ENCODE results near the gene LAMP1. TPM values are rescaled to one million over a fixed set of nuclear protein-coding genes. Genes with fewer than 3 reads are reported as not detected.
"Not testable (repeated sequence)": the region's sequence is repeated elsewhere in the genome, so short reads cannot be mapped to it uniquely, and the experiment has no call there.

LAMP1 gene
- total RNA-seq, 2 donors from 2014 or later, result 122 to 128 TPM

DNA sequence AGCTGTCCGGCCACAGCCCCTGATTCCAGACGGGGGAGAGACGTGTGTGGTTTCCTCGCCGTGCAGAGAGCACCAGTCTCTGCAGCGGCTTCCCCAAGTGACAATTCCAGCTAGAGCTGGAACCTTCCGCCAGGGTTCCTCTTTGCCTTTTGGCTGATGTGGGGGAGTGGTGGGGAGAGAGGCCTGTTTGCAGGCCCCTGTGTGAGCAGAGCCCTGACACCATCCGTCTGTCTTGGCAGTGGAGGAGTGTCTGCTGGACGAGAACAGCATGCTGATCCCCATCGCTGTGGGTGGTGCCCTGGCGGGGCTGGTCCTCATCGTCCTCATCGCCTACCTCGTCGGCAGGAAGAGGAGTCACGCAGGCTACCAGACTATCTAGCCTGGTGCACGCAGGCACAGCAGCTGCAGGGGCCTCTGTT, 25.0 kb downstream of the LAMP1 start:
- DNase-seq, result no peak
- no peak for ATAC-seq
- intact Hi-C loops (cut with DNase I), result no loop called here

DNA sequence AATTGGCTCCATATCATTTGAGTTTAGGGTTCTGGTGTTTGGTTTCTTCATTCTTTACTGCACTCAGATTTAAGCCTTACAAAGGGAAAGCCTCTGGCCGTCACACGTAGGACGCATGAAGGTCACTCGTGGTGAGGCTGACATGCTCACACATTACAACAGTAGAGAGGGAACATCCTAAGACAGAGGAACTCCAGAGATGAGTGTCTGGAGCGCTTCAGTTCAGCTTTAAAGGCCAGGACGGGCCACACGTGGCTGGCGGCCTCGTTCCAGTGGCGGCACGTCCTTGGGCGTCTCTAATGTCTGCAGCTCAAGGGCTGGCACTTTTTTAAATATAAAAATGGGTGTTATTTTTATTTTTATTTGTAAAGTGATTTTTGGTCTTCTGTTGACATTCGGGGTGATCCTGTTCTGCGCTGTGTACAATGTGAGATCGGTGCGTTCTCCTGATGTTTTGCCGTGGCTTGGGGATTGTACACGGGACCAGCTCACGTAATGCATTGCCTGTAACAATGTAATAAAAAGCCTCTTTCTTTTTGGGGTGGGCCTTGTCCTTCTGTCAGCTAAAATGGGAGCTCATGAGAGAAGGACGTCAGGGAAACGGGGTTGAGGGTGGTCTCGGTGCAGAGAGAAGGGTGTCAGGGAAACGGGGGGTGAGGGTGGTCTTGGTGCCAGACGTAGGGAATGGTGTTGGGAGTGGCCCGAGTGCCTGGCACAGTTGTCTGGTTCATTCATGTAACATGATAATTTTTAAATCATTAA, 26.0 kb downstream of the LAMP1 start:
- DNase-seq (no peak), ATAC-seq (no peak)
- intact Hi-C loops (cut with DNase I), result no loop called here

DNA sequence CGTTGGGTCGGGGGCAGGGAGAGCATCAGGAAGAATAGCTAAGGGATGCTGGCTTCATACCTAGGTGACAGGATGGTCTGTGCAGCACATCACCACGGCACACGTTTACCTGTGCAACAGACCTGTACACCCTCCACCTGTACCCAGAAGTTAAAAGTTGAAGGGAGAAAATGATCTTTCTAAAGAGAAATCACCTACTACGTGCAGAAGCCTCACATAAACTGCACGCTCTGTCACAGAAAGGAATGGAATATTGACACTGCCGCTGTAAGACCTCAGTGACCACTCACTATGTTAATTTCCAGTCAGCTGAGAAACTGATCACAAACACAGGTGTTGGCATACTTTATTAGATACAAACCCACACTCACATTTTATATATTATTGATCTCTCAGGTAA, 26.8 kb downstream of the LAMP1 start:
- no peak for DNase-seq
- ATAC-seq, result no peak
- intact Hi-C loops (cut with DNase I), result no loop called here

DNA sequence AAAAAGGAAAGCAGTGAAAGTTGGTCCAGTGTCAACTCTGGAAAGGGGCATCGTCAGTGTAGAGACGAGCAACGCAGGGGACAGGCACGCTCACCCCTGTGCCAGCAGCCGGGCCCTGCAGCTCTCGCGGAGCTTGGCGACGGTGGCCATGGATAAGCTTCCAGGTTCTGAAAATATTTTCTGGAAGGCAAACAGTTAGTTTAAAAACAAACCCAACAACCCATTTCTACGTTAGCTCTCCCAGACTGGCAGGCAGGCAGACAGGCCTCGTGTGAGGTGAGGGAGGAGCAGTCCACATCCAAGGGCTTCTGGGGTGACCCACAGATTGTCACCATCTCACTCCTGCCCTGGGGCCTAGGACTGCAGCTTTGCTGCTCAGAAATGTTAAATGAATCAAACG, 27.4 kb downstream of the LAMP1 start:
- DNase-seq (no peak), ATAC-seq (no peak)
- intact Hi-C loops (cut with DNase I), result no loop called here

DNA sequence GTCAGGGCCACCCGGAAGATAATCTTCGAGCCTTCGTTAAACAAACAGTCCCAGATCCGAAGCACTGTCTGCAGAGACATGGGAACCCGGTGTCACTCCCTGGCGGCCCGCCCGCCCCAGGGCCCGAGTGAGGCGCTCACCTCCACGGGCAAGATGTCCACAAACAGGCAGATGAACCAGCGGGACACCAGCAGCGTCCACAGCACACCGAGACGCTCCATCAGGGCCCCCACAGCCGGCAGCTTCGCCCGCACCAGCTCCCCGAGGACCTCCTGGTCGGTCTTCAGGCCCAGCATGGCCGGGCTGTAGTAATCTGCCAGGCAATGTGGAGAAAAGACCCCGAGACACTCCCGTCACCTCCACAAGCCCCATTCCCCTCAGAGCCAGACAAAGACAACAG, 28.7 kb downstream of the LAMP1 start:
- DNase-seq, result no peak

DNA sequence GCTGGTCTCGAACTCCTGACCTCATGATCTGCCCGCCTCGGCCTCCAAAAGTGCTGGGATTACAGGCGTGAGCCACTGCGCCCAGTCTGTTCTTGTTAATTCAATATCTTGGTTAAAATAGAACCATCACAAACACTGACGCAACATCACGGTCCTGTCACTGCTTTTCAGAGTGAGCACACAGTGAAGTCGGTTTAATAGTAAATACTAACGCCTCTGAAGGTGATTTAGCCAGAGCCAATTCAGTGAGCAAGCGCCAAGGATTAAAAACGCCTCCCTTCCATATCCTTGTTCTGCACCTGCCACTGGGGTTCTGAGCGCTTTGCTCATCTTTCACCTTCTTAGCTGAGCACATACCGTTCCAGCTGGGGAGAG, 30.3 kb downstream of the LAMP1 start:
- DNase-seq (no peak), ATAC-seq (peak; percentile 39 to 71)
- intact Hi-C loops (cut with DNase I), result no loop called here

More for the DNA sequence above, 28.7 kb downstream of the LAMP1 start:
- ATAC-seq, result no peak
- intact Hi-C loops (cut with DNase I), result no loop called here

DNA sequence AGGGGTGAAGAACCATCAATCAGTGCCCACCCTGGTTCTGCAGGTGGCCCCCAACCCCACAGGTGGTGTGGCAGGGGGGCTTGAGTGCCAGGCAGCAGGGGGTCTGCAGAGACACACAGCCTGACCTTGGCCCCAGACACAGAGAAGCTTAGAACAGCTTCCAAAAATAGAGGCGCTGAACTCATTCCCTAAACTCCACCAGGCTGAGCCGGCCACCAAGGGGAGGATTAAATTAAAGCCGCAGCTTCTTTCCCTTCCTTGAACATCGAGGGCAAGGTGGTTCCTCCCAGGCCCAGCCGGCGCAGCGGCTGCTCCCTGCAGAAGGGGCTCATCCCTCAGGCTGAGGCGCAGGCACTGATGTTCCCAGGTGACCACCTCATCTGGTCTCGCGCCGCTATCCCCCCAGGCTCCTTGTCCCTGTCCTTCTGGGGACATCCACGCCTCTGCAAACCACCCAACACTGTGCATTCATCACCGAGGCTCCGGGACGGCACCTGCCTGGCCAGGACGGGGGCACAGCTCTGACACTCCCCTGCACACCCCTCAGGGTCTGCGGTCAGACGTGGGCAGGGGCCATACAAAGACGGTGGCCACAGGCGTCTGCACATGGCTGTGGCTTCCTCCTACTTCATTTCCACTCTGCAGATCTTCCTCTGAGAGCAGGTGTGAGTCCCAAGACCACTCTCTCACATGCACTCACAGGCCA, 30.9 kb downstream of the LAMP1 start:
- peak; percentile 62 to 71 for ATAC-seq
- no peak for DNase-seq

DNA sequence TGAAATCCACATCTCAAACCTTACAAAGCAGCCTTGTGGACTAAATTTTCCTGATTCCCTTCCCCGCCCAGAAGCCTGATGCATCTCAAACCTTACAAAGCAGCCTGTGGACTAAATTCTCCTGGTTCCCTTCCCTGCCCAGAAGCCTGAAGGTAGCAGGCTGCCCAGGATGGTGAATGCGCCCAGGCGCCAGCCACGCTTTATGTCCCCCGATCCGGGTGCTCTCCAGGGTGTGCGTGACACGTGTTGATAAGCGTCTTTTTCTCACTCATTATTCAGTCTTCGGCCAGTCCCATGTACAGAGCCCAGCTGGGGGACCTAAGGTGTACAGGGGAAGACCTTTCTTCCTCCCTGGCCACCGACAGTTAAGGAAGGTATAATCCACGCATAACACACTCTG, 31.8 kb downstream of the LAMP1 start:
- no peak for DNase-seq
- intact Hi-C loops (cut with DNase I), result no loop called here
- ATAC-seq, result no peak

More for the DNA sequence above, 30.9 kb downstream of the LAMP1 start:
- intact Hi-C loops (cut with DNase I), result no loop called here

DNA sequence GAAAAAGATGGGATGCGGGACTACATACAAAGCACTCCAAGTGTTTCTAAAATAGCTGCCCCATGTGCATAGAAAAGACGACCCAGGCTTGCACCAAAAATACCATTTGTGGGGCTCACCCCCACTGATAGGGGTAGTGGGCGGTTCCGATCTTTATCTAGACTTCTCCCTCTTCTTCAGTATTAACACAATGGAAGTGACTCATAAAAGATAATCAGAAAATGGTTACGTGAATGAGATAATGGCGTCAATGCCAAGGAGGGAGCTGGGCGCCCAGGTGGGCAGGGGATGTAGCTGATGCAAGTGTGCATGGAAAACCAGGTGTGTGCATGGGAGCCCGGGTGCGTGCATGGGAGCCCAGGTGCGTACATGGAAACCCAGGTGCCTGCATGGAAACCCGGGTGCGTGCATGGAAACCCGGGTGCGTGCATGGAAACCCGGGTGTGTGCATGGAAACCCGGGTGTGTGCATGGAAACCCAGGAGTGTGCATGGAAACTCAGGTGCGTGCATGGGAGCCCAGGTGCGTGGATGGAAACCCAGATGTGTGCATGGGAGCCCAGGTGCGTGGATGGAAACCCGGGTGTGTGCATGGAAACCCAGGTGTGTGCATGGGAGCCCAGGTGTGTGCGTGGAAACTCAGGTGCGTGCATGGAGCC, 32.7 kb downstream of the LAMP1 start:
- ATAC-seq (no peak), DNase-seq (no peak)
- intact Hi-C loops (cut with DNase I), result no loop called here

DNA sequence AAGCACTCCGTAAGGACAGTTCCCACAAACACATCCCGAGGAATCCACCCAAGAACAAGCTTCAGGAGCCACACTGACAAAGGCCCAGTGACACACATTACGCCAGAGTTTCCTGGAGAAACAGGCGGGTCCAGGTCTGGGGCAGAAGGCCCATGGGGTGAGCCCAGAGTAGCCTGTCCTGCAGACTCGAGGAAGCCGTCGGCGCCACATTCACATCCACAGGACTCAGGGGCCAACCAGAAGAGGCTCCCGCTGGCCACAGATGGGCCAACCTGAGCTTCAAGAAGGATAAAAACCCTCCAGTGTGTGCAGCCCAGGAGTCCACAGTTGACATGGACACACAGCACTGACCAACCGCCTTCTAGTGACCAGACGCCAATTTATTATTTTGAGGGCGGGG, 35.6 kb downstream of the LAMP1 start:
- intact Hi-C loops (cut with DNase I), result no loop called here
- ATAC-seq (no peak), DNase-seq (no peak)

DNA sequence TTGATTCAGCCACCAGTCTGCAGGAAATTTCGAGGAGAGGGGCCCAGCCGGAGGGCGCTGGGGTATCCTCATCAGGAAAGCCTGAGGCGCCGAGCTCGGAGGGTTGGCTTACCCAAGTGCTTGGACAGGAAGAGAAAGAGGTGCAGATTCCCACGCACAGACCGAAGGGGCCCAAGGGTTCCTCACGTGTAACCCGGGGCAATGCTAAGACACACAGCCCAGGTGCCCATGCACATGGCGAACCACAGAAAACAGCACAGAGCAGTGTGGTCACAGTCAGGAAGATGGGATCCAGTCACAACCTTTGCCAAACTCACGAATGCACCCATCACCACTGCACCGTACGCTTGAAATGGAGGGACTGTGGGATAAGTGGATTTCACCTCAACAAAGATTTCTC, 36.0 kb downstream of the LAMP1 start:
- intact Hi-C loops (cut with DNase I), result no loop called here

DNA sequence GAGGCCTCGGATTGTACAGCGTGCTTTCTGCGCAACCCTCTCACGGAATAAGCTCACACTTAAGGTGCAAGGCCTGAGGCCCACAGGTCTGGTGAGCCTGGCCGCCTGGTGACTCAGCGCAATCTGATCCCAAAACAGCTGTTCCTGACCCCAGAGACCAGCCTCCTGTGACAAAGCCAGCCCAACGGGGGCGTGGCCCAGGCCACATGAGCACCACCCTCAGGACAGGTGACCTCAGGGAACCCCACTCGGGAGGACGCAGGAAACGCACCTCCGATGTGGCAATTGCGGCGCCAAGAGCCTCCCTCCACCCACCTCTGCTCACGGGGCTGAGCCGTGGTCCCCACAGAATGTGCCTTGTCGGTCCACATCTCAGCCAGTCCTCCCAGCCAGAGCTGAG, 40.5 kb downstream of the LAMP1 start:
- ATAC-seq (no peak), DNase-seq (no peak)
- intact Hi-C loops (cut with DNase I), result no loop called here

More for the DNA sequence above, 36.0 kb downstream of the LAMP1 start:
- ATAC-seq (no peak), DNase-seq (no peak)

DNA sequence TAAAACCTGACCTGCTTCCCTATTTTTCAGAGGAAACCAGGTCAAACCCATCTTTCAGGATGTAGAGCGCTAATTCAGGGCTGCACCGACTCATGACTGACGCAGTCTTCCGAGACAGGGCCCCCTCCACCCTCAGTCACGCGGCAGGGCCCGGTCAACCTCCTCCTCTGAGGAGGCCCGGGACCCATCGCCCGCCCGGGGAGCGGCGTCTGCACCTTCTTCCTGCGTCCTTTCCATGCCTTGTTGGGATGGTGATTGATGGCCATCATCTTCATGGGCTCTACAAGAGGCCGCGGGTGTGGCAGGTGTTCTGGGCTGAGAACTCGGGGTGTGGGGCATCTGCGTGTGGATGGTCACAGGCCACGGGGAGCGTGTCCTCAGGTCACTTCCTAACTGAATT, 40.9 kb downstream of the LAMP1 start:
- intact Hi-C loops (cut with DNase I), result no loop called here
- ATAC-seq (no peak), DNase-seq (no peak)

DNA sequence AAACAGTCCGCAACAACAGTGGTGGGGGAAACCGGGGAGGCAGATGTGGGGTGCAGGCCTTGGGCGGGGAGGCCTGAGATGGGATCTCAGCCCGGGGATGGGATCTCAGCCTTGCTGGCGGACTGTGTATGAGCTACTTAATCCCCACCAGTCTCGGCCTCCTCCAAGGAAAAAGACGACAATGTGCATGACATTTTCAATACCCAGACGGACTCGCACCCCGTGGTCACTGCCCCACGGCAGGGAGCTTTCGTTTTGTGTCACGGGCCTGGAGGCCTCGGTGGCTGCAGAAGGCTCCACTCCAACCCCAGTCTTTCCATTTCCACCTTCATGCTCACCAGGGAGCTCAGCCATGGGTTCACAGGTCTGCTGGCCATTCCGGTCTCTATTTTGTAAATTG, 41.4 kb downstream of the LAMP1 start:
- DNase-seq, result no peak
- no peak for ATAC-seq
- intact Hi-C loops (cut with DNase I), result no loop called here

DNA sequence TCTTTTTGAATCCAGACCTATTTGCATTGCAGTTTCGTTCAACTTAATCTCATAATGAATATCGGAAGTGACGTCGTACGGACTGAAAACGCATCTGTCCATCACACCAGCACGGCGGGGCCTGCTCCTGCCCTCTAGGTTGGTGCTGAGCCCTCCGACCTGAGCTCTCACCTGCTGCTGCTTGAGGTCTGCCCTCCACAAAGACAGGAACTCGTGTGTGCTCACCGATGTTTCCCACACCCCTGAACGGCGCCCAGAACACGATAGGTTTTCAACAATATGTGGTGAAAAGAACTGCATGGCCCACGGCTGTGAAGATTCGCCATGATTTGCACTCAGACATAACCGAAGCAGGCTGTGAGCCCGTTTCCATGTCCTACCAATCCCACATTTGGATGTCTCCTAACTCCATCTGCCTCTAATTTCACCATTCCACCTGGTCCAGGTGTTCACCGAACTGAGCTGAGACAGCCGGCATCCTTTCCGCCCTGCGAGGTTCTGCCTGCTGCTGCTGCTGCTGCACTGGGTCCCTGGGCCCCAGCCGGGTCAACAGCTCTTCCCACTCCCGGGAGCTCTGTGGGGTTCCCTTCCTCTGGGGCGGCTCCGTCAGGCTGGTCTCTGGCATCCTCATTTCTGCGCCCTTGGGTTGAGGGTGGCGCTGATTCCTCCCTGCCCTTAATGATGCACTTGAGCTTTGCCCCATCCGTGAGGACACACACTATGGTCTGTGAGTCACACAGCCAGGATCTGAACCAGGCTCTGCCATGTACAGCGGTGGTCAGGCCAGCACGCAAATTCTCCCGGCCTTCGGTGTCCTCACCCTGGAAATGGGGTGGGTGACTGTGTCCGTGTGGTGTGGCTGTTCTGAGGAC, 46.0 kb downstream of the LAMP1 start:
- ATAC-seq (no peak), DNase-seq (no peak)
- intact Hi-C loops (cut with DNase I), result no loop called here

DNA sequence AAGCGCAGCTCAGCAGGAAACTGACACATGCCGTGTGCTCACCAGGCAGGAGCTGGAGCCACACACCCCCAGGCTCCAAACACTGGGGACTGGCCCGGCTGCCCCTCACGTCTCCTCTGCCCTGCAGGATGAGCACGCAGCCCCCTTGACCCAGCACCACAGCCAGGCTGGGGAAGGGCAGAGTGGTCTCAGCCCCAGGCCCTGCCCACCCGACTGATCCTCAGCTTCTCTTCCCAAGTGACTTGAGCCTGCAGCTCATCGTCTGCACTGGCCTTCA, 46.6 kb downstream of the LAMP1 start:
- ATAC-seq, result no peak
- intact Hi-C loops (cut with DNase I), result no loop called here
- DNase-seq, result no peak

DNA sequence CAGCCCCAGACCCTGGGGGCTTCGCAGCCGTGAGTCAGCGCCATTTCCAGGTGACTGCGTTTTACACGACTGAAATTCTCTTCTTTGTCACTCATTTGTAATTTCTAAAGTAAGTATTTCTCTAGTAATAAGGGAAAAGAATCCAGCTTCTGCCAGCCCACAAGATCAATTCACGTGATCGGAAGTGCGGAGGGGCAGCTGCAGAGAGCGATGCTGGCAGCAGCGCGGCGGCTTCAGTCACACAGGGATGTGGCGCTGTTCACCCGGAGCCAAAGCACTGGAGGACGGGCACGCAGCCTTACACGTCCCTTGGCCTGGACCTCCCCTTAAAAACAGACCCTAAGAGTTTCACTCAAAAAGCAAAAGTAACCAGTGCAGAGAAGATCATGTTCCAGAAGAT, 48.4 kb downstream of the LAMP1 start:
- ATAC-seq (no peak), DNase-seq (no peak)
- intact Hi-C loops (cut with DNase I), result no loop called here

DNA sequence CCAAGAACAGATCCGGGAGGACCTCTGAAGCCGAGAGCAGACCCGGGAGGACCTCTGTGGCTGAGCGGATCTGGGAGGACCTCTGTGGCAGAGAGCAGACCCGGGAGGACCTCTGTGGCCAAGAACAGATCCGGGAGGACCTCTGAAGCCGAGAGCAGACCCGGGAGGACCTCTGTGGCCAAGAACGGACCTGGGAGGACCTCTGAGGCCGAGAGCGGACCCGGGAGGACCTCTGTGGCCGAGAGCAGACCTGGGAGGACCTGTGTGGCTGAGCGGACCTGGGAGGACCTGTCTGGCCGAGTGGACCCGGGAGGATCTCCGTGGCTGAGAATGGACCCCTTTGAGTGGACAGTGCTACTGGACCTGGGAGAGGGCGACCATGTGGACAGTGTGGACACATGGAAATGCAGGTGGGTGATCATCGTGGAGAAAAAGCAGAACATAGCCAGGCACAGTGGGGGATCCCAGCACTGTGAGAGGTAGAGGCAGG, 50.7 kb downstream of the LAMP1 start:
- ATAC-seq; intact Hi-C loops (cut with DNase I); DNase-seq: not testable (repeated sequence)

DNA sequence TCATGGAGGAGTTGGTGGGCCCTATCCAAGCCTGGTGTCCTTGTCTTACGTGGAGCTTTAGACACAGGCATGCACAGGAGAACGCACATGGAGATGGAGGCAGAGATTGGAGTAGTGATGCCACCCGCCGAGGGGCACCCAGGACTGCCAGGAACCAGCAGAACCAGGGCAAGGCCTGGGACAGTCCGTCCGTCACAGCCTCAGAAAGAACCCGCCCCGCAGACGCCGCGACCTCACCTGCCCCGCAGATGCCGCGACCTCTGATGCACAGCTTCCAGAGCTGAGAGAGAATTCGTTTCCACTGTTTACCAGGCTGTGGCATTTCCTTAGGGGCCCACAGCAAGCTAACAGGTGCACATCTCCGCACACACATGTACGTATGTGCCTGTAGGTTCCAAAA, 51.6 kb downstream of the LAMP1 start:
- no peak for DNase-seq
- ATAC-seq, result no peak
- intact Hi-C loops (cut with DNase I), result no loop called here

DNA sequence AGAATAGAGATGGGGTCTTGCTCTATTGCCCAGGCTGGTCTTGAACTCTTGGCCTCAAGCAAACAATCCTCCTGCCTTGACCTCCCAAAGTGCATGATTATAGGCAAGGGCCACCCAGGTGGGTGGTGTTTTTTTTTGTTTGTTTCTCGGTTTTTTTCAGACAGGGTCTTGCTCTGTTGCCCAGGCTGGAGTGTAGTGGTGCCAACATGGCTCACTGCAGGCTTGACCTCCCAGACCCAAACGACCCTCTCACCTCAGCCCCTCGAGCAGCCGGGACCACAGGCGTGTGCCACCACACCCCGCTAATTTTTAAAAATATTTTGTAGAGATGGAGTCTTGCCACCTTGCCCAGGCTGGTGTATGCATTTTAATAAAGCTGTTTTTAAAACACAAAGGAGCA, 52.0 kb downstream of the LAMP1 start:
- DNase-seq, result no peak
- no peak for ATAC-seq
- intact Hi-C loops (cut with DNase I), result no loop called here
